ENCODE results near the gene DNAJB12. TPM values are rescaled to one million over a fixed set of nuclear protein-coding genes. Genes with fewer than 3 reads are reported as not detected.
"Not testable (repeated sequence)": the region's sequence is repeated elsewhere in the genome, so short reads cannot be mapped to it uniquely, and the experiment has no call there.

The DNAJB12 gene
- total RNA-seq, 1 donor from 2014 or later: 38.0 TPM

GRCh38 chr10:72334196-72334824 lies 20.4 kb downstream of the DNAJB12 start:
- Mint-ChIP-seq H3K36me3 (ENCODE audit: low read depth) (peaks cover 23% of the 10 kb centered on the region), H3K9me3 (no peaks in the 10 kb centered on the region), H3K4me3 (peak overlapping the region; percentile 70), H3K4me1 (ENCODE audit: low read depth) (peaks cover 78% of the 10 kb centered on the region), H3K27me3 (ENCODE audit: insufficient read depth) (no peaks in the 10 kb centered on the region), H3K27ac (peak overlapping the region; percentile 91)
- DNase-seq (ENCODE audit: low spot score): no peak
- intact Hi-C loops (cut with micrococcal nuclease): loop anchor here (2.0 kb wide), 2 partner anchors 20 to 246 kb away; partner anchors contain the start of genes DNAJB12 and SPOCK2

- Mint-ChIP-seq H3K4me3 (no peak overlapping the region), H3K36me3 (ENCODE audit: low read depth) (peaks cover 22% of the 10 kb centered on the region), H3K9me3 (no peaks in the 10 kb centered on the region), H3K27ac (peak overlapping the region; percentile 90), H3K4me1 (ENCODE audit: low read depth) (peaks cover 84% of the 10 kb centered on the region), H3K27me3 (ENCODE audit: insufficient read depth) (no peaks in the 10 kb centered on the region)
- no peak for DNase-seq (ENCODE audit: low spot score)
- intact Hi-C loops (cut with micrococcal nuclease): loop anchor here (2.0 kb wide), 2 partner anchors 21 to 245 kb away; partner anchors contain the start of genes DNAJB12 and SPOCK2
Measured at GRCh38 chr10:72333112-72334015, 21.4 kb downstream of the DNAJB12 start.

GRCh38 chr10:72332423-72333111 lies 22.2 kb downstream of the DNAJB12 start:
- no peak overlapping the region for H3K4me3 Mint-ChIP-seq
- no peak for DNase-seq (ENCODE audit: low spot score)
- H3K27me3 Mint-ChIP-seq (ENCODE audit: insufficient read depth): no peaks in the 10 kb centered on the region
- no peaks in the 10 kb centered on the region for H3K9me3 Mint-ChIP-seq
- intact Hi-C loops (cut with micrococcal nuclease): no loop called here
- peaks cover 91% of the 10 kb centered on the region for H3K4me1 Mint-ChIP-seq (ENCODE audit: low read depth)
- H3K36me3 Mint-ChIP-seq (ENCODE audit: low read depth): peaks cover 17% of the 10 kb centered on the region
- H3K27ac Mint-ChIP-seq: peak overlapping the region; percentile 90

GRCh38 chr10:72331575-72332422 lies 22.9 kb downstream of the DNAJB12 start:
- Mint-ChIP-seq H3K9me3 (no peaks in the 10 kb centered on the region), H3K27ac (peak overlapping the region; percentile 90), H3K36me3 (ENCODE audit: low read depth) (peaks cover 13% of the 10 kb centered on the region), H3K4me3 (peak overlapping the region; percentile 62), H3K27me3 (ENCODE audit: insufficient read depth) (no peaks in the 10 kb centered on the region), H3K4me1 (ENCODE audit: low read depth) (peaks cover 89% of the 10 kb centered on the region)
- peak; percentile 78 for DNase-seq (ENCODE audit: low spot score)
- intact Hi-C loops (cut with micrococcal nuclease): no loop called here

GRCh38 chr10:72330069-72330426 lies 24.7 kb downstream of the DNAJB12 start:
- Mint-ChIP-seq H3K36me3 (ENCODE audit: low read depth) (peaks cover 15% of the 10 kb centered on the region), H3K4me3 (peak overlapping the region; percentile 52), H3K9me3 (no peaks in the 10 kb centered on the region), H3K27me3 (ENCODE audit: insufficient read depth) (no peaks in the 10 kb centered on the region), H3K27ac (peak overlapping the region; percentile 90), H3K4me1 (ENCODE audit: low read depth) (peaks cover 78% of the 10 kb centered on the region)
- no peak for DNase-seq (ENCODE audit: low spot score)
- intact Hi-C loops (cut with micrococcal nuclease): no loop called here

- Mint-ChIP-seq H3K36me3 (ENCODE audit: low read depth) (peaks cover 13% of the 10 kb centered on the region), H3K27ac (peak overlapping the region; percentile 90), H3K27me3 (ENCODE audit: insufficient read depth) (no peaks in the 10 kb centered on the region), H3K4me1 (ENCODE audit: low read depth) (peaks cover 72% of the 10 kb centered on the region), H3K9me3 (no peaks in the 10 kb centered on the region), H3K4me3 (peak overlapping the region; percentile 52)
- DNase-seq (ENCODE audit: low spot score): no peak
- intact Hi-C loops (cut with micrococcal nuclease): loop anchor here (2.0 kb wide), 1 partner anchor 203 kb away; no protein-coding TSS in a partner anchor
Measured at GRCh38 chr10:72329290-72330068, 25.2 kb downstream of the DNAJB12 start.

- intact Hi-C loops (cut with micrococcal nuclease): loop anchor here (1.0 to 2.0 kb wide), 2 partner anchors 9 to 202 kb away; no protein-coding TSS in a partner anchor
- DNase-seq (ENCODE audit: low spot score): no peak
- Mint-ChIP-seq H3K4me1 (ENCODE audit: low read depth) (peaks cover 65% of the 10 kb centered on the region), H3K36me3 (ENCODE audit: low read depth) (peaks cover 7% of the 10 kb centered on the region), H3K9me3 (no peaks in the 10 kb centered on the region), H3K27ac (peak overlapping the region; percentile 84), H3K4me3 (peak overlapping the region; percentile 99), H3K27me3 (ENCODE audit: insufficient read depth) (no peaks in the 10 kb centered on the region)
Measured at GRCh38 chr10:72328829-72329204, 25.9 kb downstream of the DNAJB12 start.

GRCh38 chr10:72328045-72328828 lies 26.5 kb downstream of the DNAJB12 start:
- Mint-ChIP-seq H3K27me3 (ENCODE audit: insufficient read depth) (no peaks in the 10 kb centered on the region), H3K4me3 (peak overlapping the region; percentile 99), H3K27ac (peak overlapping the region; percentile 84), H3K4me1 (ENCODE audit: low read depth) (peaks cover 62% of the 10 kb centered on the region), H3K36me3 (ENCODE audit: low read depth) (peaks cover 6% of the 10 kb centered on the region), H3K9me3 (no peaks in the 10 kb centered on the region)
- no peak for DNase-seq (ENCODE audit: low spot score)
- intact Hi-C loops (cut with micrococcal nuclease): loop anchor here (1.0 to 2.0 kb wide), 2 partner anchors 8 to 201 kb away; no protein-coding TSS in a partner anchor

GRCh38 chr10:72326665-72327603 lies 27.8 kb downstream of the DNAJB12 start:
- intact Hi-C loops (cut with micrococcal nuclease): loop anchor here (1.0 kb wide), 1 partner anchor 22 kb away; no protein-coding TSS in a partner anchor
- not testable (repeated sequence) for H3K9me3 Mint-ChIP-seq

More at GRCh38 chr10:72326665-72327603, 27.8 kb downstream of the DNAJB12 start:
- H3K27me3 Mint-ChIP-seq (ENCODE audit: insufficient read depth); H3K36me3 Mint-ChIP-seq (ENCODE audit: low read depth): not testable (repeated sequence)
- peak overlapping the region; percentile 99 for H3K27ac Mint-ChIP-seq
- H3K4me1 Mint-ChIP-seq (ENCODE audit: low read depth): peaks cover 65% of the 10 kb centered on the region
- peak overlapping the region; percentile 99 for H3K4me3 Mint-ChIP-seq
- DNase-seq (ENCODE audit: low spot score): peak; percentile 70
